GM23338 (cell line): ENCODE data around the gene PHF10.

Experiments used
- CREB1 ChIP-seq: fragments of 250-450 bp; sonication (Bioruptor Pico); IDR thresholded peaks from 2 replicates; pipeline ENCODE4 v1.5.0; 2020; ENCODE audit warnings: low read depth, mild to moderate bottlenecking, moderate library complexity
- EZH2 ChIP-seq: fragments of 200-600 bp; sonication (generic); IDR thresholded peaks from one replicate; pipeline ENCODE4 v1.8.0; 2017; ENCODE audit warnings: antibody characterized with exemption, mild to moderate bottlenecking, low read depth; ENCODE audit not compliant: unreplicated experiment
- EZH2phosphoT487 ChIP-seq: fragments of 200-600 bp; sonication (generic); IDR thresholded peaks from one replicate; pipeline ENCODE4 v1.8.1; 2018; ENCODE audit warnings: antibody characterized with exemption; ENCODE audit not compliant: unreplicated experiment
- NANOG ChIP-seq: IDR thresholded peaks from 2 replicates; pipeline ENCODE4 v1.6.1; 2016; ENCODE audit warnings: antibody characterized with exemption, borderline replicate concordance
- POLR2AphosphoS5 ChIP-seq: IDR thresholded peaks from 2 replicates; pipeline ENCODE4 v1.6.1; 2016; ENCODE audit warnings: antibody characterized with exemption, low read depth
- ZNF331 ChIP-seq: fragments of 250-450 bp; sonication (Bioruptor Pico); IDR thresholded peaks from 2 replicates; pipeline ENCODE4 v1.5.0; 2020; ENCODE audit warnings: low read depth, mild to moderate bottlenecking, moderate library complexity
- TF ChIP-seq, protein P1 (sequence below), 2 experiments: fragments of 200-600 bp in 1 of 2; sonication (generic) in 1 of 2; conservative IDR thresholded peaks; 2 replicates each; pipeline versions ENCODE4 v1.5.1 to v1.6.1; 2016 to 2017; ENCODE audit warnings: antibody characterized with exemption in 2 of 2, low read depth in 2 of 2, mild to moderate bottlenecking in 2 of 2, moderate library complexity in 1 of 2
- TF ChIP-seq, protein P2 (sequence below): IDR thresholded peaks from 2 replicates; pipeline ENCODE4 v1.6.1; 2016; ENCODE audit warnings: antibody characterized with exemption
- TF ChIP-seq, protein P3 (sequence below): IDR thresholded peaks from one replicate; pipeline ENCODE4 v1.6.1; 2018; ENCODE audit warnings: antibody characterized with exemption; ENCODE audit not compliant: unreplicated experiment

DNA sequence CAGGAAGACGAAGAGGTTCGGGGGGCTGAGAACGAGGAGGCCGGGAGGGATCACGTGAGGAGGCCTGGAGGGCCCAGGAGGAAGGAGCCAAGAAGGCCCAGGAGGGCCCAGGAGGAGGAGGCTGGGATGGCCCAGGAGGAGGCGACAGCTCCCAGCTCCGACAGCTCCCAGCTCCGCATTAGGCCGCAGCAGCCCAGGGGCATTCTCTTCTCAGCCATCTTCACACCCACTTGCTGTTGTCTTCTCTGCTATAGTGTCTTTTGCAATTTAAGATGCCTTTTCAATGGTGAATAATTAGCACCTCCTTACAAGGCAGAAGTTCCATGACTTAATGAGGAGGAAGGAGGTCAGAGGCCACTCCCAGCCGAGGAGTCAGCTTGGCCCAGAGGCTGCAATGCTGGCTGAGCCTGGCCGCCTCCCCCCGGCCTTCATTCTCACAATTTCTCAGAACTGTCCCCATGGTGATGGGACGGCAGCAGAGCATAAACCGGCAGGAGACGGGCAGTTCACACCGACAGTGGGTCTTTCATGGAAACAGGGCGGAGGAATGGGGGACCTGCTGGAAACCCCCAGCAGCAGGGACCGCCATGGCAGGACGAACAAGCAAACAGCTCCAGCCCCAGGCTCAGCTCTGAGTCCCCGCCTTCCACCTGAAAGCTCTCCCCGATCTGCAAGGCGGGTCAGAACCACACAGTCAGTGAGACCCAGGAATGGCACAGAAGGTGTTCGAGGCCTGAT lies 67.6 kb downstream of the PHF10 start:
- no peak for TF ChIP-seq EZH2phosphoT487
- TF ChIP-seq, protein P1, sequence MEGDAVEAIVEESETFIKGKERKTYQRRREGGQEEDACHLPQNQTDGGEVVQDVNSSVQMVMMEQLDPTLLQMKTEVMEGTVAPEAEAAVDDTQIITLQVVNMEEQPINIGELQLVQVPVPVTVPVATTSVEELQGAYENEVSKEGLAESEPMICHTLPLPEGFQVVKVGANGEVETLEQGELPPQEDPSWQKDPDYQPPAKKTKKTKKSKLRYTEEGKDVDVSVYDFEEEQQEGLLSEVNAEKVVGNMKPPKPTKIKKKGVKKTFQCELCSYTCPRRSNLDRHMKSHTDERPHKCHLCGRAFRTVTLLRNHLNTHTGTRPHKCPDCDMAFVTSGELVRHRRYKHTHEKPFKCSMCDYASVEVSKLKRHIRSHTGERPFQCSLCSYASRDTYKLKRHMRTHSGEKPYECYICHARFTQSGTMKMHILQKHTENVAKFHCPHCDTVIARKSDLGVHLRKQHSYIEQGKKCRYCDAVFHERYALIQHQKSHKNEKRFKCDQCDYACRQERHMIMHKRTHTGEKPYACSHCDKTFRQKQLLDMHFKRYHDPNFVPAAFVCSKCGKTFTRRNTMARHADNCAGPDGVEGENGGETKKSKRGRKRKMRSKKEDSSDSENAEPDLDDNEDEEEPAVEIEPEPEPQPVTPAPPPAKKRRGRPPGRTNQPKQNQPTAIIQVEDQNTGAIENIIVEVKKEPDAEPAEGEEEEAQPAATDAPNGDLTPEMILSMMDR (conservative IDR thresholded peaks at IDR 0.05; ENCODE audit: low read depth in 2 of 2), result no peak
- TF ChIP-seq POLR2AphosphoS5, result no peak
- TF ChIP-seq EZH2, result no peak
- TF ChIP-seq, protein P2, sequence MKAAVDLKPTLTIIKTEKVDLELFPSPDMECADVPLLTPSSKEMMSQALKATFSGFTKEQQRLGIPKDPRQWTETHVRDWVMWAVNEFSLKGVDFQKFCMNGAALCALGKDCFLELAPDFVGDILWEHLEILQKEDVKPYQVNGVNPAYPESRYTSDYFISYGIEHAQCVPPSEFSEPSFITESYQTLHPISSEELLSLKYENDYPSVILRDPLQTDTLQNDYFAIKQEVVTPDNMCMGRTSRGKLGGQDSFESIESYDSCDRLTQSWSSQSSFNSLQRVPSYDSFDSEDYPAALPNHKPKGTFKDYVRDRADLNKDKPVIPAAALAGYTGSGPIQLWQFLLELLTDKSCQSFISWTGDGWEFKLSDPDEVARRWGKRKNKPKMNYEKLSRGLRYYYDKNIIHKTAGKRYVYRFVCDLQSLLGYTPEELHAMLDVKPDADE, result no peak
- TF ChIP-seq, protein P3, sequence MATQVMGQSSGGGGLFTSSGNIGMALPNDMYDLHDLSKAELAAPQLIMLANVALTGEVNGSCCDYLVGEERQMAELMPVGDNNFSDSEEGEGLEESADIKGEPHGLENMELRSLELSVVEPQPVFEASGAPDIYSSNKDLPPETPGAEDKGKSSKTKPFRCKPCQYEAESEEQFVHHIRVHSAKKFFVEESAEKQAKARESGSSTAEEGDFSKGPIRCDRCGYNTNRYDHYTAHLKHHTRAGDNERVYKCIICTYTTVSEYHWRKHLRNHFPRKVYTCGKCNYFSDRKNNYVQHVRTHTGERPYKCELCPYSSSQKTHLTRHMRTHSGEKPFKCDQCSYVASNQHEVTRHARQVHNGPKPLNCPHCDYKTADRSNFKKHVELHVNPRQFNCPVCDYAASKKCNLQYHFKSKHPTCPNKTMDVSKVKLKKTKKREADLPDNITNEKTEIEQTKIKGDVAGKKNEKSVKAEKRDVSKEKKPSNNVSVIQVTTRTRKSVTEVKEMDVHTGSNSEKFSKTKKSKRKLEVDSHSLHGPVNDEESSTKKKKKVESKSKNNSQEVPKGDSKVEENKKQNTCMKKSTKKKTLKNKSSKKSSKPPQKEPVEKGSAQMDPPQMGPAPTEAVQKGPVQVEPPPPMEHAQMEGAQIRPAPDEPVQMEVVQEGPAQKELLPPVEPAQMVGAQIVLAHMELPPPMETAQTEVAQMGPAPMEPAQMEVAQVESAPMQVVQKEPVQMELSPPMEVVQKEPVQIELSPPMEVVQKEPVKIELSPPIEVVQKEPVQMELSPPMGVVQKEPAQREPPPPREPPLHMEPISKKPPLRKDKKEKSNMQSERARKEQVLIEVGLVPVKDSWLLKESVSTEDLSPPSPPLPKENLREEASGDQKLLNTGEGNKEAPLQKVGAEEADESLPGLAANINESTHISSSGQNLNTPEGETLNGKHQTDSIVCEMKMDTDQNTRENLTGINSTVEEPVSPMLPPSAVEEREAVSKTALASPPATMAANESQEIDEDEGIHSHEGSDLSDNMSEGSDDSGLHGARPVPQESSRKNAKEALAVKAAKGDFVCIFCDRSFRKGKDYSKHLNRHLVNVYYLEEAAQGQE, result no peak
- no peak for TF ChIP-seq ZNF331 (CRISPR knock-in tag)
- no peak for TF ChIP-seq CREB1 (CRISPR knock-in tag)
- TF ChIP-seq NANOG, result no peak
